ENCODE data around the gene JMJD8.

Gene JMJD8

GRCh38 chr16:708959-709358 is 24.8 kb upstream of the JMJD8 start:
- Histone ChIP-seq H3K9me3 (ENCODE audit: control insufficient read depth, low read length) (no peaks in the 10 kb centered on the region), H3K4me3 (ENCODE audit: insufficient read depth, low read depth, low read length, poor library complexity, severe bottlenecking) (no peak overlapping the region), H3K27ac (ENCODE audit: insufficient read depth, low read length, poor library complexity, severe bottlenecking) (no peak overlapping the region), H3K36me3 (ENCODE audit: control insufficient read depth, insufficient read depth, low read length) (no peaks in the 10 kb centered on the region), H3K27me3 (replicated peaks; ENCODE audit: control insufficient read depth, insufficient read depth, low read length, poor library complexity, severe bottlenecking) (peaks cover 55% of the 10 kb centered on the region), H3K4me1 (ENCODE audit: control insufficient read depth, insufficient read depth, low read length, poor library complexity, severe bottlenecking) (peaks cover 13% of the 10 kb centered on the region)
- no peak for DNase-seq

GRCh38 chr16:708019-708418 is 23.9 kb upstream of the JMJD8 start:
- Histone ChIP-seq H3K4me1 (ENCODE audit: control insufficient read depth, insufficient read depth, low read length, poor library complexity, severe bottlenecking) (peaks cover 13% of the 10 kb centered on the region), H3K4me3 (ENCODE audit: insufficient read depth, low read depth, low read length, poor library complexity, severe bottlenecking) (no peak overlapping the region), H3K27ac (ENCODE audit: insufficient read depth, low read length, poor library complexity, severe bottlenecking) (no peak overlapping the region), H3K27me3 (replicated peaks; ENCODE audit: control insufficient read depth, insufficient read depth, low read length, poor library complexity, severe bottlenecking) (peaks cover 65% of the 10 kb centered on the region), H3K36me3 (ENCODE audit: control insufficient read depth, insufficient read depth, low read length) (no peaks in the 10 kb centered on the region), H3K9me3 (ENCODE audit: control insufficient read depth, low read length) (no peaks in the 10 kb centered on the region)
- DNase-seq, result no peak

- Histone ChIP-seq H3K4me3 (ENCODE audit: insufficient read depth, low read depth, low read length, poor library complexity, severe bottlenecking) (no peak overlapping the region), H3K4me1 (ENCODE audit: control insufficient read depth, insufficient read depth, low read length, poor library complexity, severe bottlenecking) (peaks cover 13% of the 10 kb centered on the region), H3K27me3 (replicated peaks; ENCODE audit: control insufficient read depth, insufficient read depth, low read length, poor library complexity, severe bottlenecking) (peaks cover 74% of the 10 kb centered on the region), H3K9me3 (ENCODE audit: control insufficient read depth, low read length) (no peaks in the 10 kb centered on the region), H3K27ac (ENCODE audit: insufficient read depth, low read length, poor library complexity, severe bottlenecking) (no peak overlapping the region), H3K36me3 (ENCODE audit: control insufficient read depth, insufficient read depth, low read length) (no peaks in the 10 kb centered on the region)
- DNase-seq, result no peak
Measured at GRCh38 chr16:707062-707538, 23.0 kb upstream of the JMJD8 start.

GRCh38 chr16:706189-707061 is 22.3 kb upstream of the JMJD8 start:
- Histone ChIP-seq H3K4me3 (ENCODE audit: insufficient read depth, low read depth, low read length, poor library complexity, severe bottlenecking) (no peak overlapping the region), H3K9me3 (ENCODE audit: control insufficient read depth, low read length) (no peaks in the 10 kb centered on the region), H3K27ac (ENCODE audit: insufficient read depth, low read length, poor library complexity, severe bottlenecking) (no peak overlapping the region), H3K4me1 (ENCODE audit: control insufficient read depth, insufficient read depth, low read length, poor library complexity, severe bottlenecking) (peaks cover 19% of the 10 kb centered on the region), H3K36me3 (ENCODE audit: control insufficient read depth, insufficient read depth, low read length) (no peaks in the 10 kb centered on the region), H3K27me3 (replicated peaks; ENCODE audit: control insufficient read depth, insufficient read depth, low read length, poor library complexity, severe bottlenecking) (peaks cover 78% of the 10 kb centered on the region)
- no peak for DNase-seq

- no peak for DNase-seq
- no peaks in the 10 kb centered on the region for H3K9me3 ChIP-seq (ENCODE audit: control insufficient read depth, low read length)
- H3K27me3 ChIP-seq (replicated peaks; ENCODE audit: control insufficient read depth, insufficient read depth, low read length, poor library complexity, severe bottlenecking), result peaks cover 69% of the 10 kb centered on the region
Measured at GRCh38 chr16:705431-706188, 21.5 kb upstream of the JMJD8 start, which contains the start of gene FBXL16. TSS of gene FBXL16 (minus strand) at chr16:705801. CDS start at chr16:697405, 8,396 bp downstream.

GRCh38 chr16:704552-705380 is 20.6 kb upstream of the JMJD8 start:
- no peak for DNase-seq
- H3K4me1 ChIP-seq (ENCODE audit: control insufficient read depth, insufficient read depth, low read length, poor library complexity, severe bottlenecking), result peaks cover 36% of the 10 kb centered on the region
- no peaks in the 10 kb centered on the region for H3K36me3 ChIP-seq (ENCODE audit: control insufficient read depth, insufficient read depth, low read length)
- H3K27me3 ChIP-seq (replicated peaks; ENCODE audit: control insufficient read depth, insufficient read depth, low read length, poor library complexity, severe bottlenecking), result peaks cover 62% of the 10 kb centered on the region
- no peaks in the 10 kb centered on the region for H3K9me3 ChIP-seq (ENCODE audit: control insufficient read depth, low read length)
- H3K4me3 ChIP-seq (ENCODE audit: insufficient read depth, low read depth, low read length, poor library complexity, severe bottlenecking), result no peak overlapping the region
- H3K27ac ChIP-seq (ENCODE audit: insufficient read depth, low read length, poor library complexity, severe bottlenecking), result no peak overlapping the region

More at GRCh38 chr16:705431-706188, 21.5 kb upstream of the JMJD8 start, which contains the start of gene FBXL16:
- H3K4me1 ChIP-seq (ENCODE audit: control insufficient read depth, insufficient read depth, low read length, poor library complexity, severe bottlenecking), result peaks cover 27% of the 10 kb centered on the region
- no peak within 1 kb of the TSS for H3K27ac ChIP-seq (ENCODE audit: insufficient read depth, low read length, poor library complexity, severe bottlenecking)
- H3K4me3 ChIP-seq (ENCODE audit: insufficient read depth, low read depth, low read length, poor library complexity, severe bottlenecking), result no peak within 1 kb of the TSS
- H3K36me3 ChIP-seq (ENCODE audit: control insufficient read depth, insufficient read depth, low read length), result no peaks in the 10 kb centered on the region

GRCh38 chr16:704047-704446 is 19.9 kb upstream of the JMJD8 start:
- peaks cover 55% of the 10 kb centered on the region for H3K27me3 ChIP-seq (replicated peaks; ENCODE audit: control insufficient read depth, insufficient read depth, low read length, poor library complexity, severe bottlenecking)
- H3K4me1 ChIP-seq (ENCODE audit: control insufficient read depth, insufficient read depth, low read length, poor library complexity, severe bottlenecking), result peaks cover 43% of the 10 kb centered on the region
- no peak overlapping the region for H3K27ac ChIP-seq (ENCODE audit: insufficient read depth, low read length, poor library complexity, severe bottlenecking)
- DNase-seq, result no peak
- no peak overlapping the region for H3K4me3 ChIP-seq (ENCODE audit: insufficient read depth, low read depth, low read length, poor library complexity, severe bottlenecking)
- H3K36me3 ChIP-seq (ENCODE audit: control insufficient read depth, insufficient read depth, low read length), result no peaks in the 10 kb centered on the region
- no peaks in the 10 kb centered on the region for H3K9me3 ChIP-seq (ENCODE audit: control insufficient read depth, low read length)

- Histone ChIP-seq H3K4me1 (ENCODE audit: control insufficient read depth, insufficient read depth, low read length, poor library complexity, severe bottlenecking) (peaks cover 45% of the 10 kb centered on the region), H3K27ac (ENCODE audit: insufficient read depth, low read length, poor library complexity, severe bottlenecking) (no peak overlapping the region), H3K4me3 (ENCODE audit: insufficient read depth, low read depth, low read length, poor library complexity, severe bottlenecking) (no peak overlapping the region), H3K9me3 (ENCODE audit: control insufficient read depth, low read length) (no peaks in the 10 kb centered on the region), H3K36me3 (ENCODE audit: control insufficient read depth, insufficient read depth, low read length) (no peaks in the 10 kb centered on the region), H3K27me3 (replicated peaks; ENCODE audit: control insufficient read depth, insufficient read depth, low read length, poor library complexity, severe bottlenecking) (peaks cover 52% of the 10 kb centered on the region)
- DNase-seq, result no peak
Measured at GRCh38 chr16:703406-703805, 19.3 kb upstream of the JMJD8 start.

GRCh38 chr16:702341-702740 is 18.2 kb upstream of the JMJD8 start:
- Histone ChIP-seq H3K4me3 (ENCODE audit: insufficient read depth, low read depth, low read length, poor library complexity, severe bottlenecking) (no peak overlapping the region), H3K27ac (ENCODE audit: insufficient read depth, low read length, poor library complexity, severe bottlenecking) (no peak overlapping the region), H3K36me3 (ENCODE audit: control insufficient read depth, insufficient read depth, low read length) (no peaks in the 10 kb centered on the region), H3K4me1 (ENCODE audit: control insufficient read depth, insufficient read depth, low read length, poor library complexity, severe bottlenecking) (peaks cover 45% of the 10 kb centered on the region), H3K27me3 (replicated peaks; ENCODE audit: control insufficient read depth, insufficient read depth, low read length, poor library complexity, severe bottlenecking) (peaks cover 50% of the 10 kb centered on the region), H3K9me3 (ENCODE audit: control insufficient read depth, low read length) (no peaks in the 10 kb centered on the region)
- DNase-seq, result no peak
